Left renal cortex interstitium (tissue), 4 donors: ENCODE measurements around the gene TSFM. TPM values are rescaled to one million over a fixed set of nuclear protein-coding genes. Genes with fewer than 3 reads are reported as not detected.
"Not testable (repeated sequence)": the region's sequence is repeated elsewhere in the genome, so short reads cannot be mapped to it uniquely, and the experiment has no call there.

Experiments used
- DNase-seq, 4 donors: peaks; one replicate each; pipeline ENCODE4 v3.0.0-alpha.2; 2013; ENCODE audit warnings: low read depth in 4 of 4, low spot score in 2 of 4, missing footprints in 1 of 4
- polyA plus RNA-seq, 4 donors: library from polyadenylated mRNA; unstranded; fragments of 120-200 nt; gene quantifications; one replicate each; pipeline ENCODE4 v1.2.1, GENCODE V29; 2013; ENCODE audit not compliant: insufficient read length in 4 of 4

The TSFM gene
- polyA plus RNA-seq, 4 donors: 34.6 to 52.1 (median 42.8) TPM

GRCh38 chr12:57811028-57811755 lies 28.6 kb downstream of the TSFM start:
- no peak for DNase-seq

GRCh38 chr12:57813111-57813970 lies 30.8 kb downstream of the TSFM start:
- DNase-seq: no peak

- no peak for DNase-seq
These were observed 31.6 kb downstream of the TSFM start for GRCh38 chr12:57813971-57814772.

- no peak for DNase-seq
These were observed 32.8 kb downstream of the TSFM start for GRCh38 chr12:57815177-57816000.

- no peak for DNase-seq
These were observed 33.6 kb downstream of the TSFM start for GRCh38 chr12:57816001-57816854.

GRCh38 chr12:57816855-57817151 lies 34.2 kb downstream of the TSFM start:
- no peak for DNase-seq

GRCh38 chr12:57817261-57817989 lies 34.8 kb downstream of the TSFM start:
- DNase-seq: no peak

- DNase-seq: not testable (repeated sequence)
These were observed 35.4 kb downstream of the TSFM start for GRCh38 chr12:57817990-57818331.

- DNase-seq: not testable (repeated sequence)
These were observed 37.5 kb downstream of the TSFM start for GRCh38 chr12:57820119-57820518.

GRCh38 chr12:57821015-57821414 lies 38.4 kb downstream of the TSFM start:
- DNase-seq: not testable (repeated sequence)

- DNase-seq: no peak
These were observed 39.1 kb downstream of the TSFM start for GRCh38 chr12:57821474-57822214.

- DNase-seq: no peak
These were observed 40.0 kb downstream of the TSFM start for GRCh38 chr12:57822392-57823130.

GRCh38 chr12:57823131-57823907 lies 40.7 kb downstream of the TSFM start:
- DNase-seq: no peak

GRCh38 chr12:57823908-57824640 lies 41.5 kb downstream of the TSFM start:
- DNase-seq: no peak

- DNase-seq: no peak
These were observed 42.9 kb downstream of the TSFM start for GRCh38 chr12:57825451-57825850.

GRCh38 chr12:57826400-57826799 lies 43.8 kb downstream of the TSFM start:
- no peak for DNase-seq
